PC-3 (cell line): ENCODE measurements around the gene DHX58. TPM values are rescaled to one million over a fixed set of nuclear protein-coding genes. Genes with fewer than 3 reads are reported as not detected.
"Not testable (repeated sequence)": the region's sequence is repeated elsewhere in the genome, so short reads cannot be mapped to it uniquely, and the experiment has no call there.

Experiments
- ATAC-seq: fragments of 200-7000 bp; cut with Tn5 transposase; 2 replicates; pipeline ENCODE4 v1.9.1; 2020; ENCODE audit warnings: mild to moderate bottlenecking, moderate library complexity
- BruUV-seq: library from RNA; stranded (reverse); fragments of 400-500 nt; replicated peaks from 2 replicates; lab custom pipeline; 2021; lab: Mats Ljungman, UMichigan
- CTCF ChIA-PET: fragments of 300-600 bp; sonication (Branson Sonifier 250); formaldehyde crosslinking; loops from one replicate; lab custom pipeline; 2022; ENCODE audit warnings: antibody characterized with exemption; lab: Charles Lee
- POLR2A ChIA-PET: fragments of 300-600 bp; sonication (Branson Sonifier 250); formaldehyde crosslinking; loops from one replicate; lab custom pipeline; 2022; ENCODE audit warnings: antibody characterized with exemption; ENCODE audit not compliant: unreplicated experiment; lab: Charles Lee
- DNase-seq: peaks from one replicate; pipeline ENCODE4 v3.0.0-alpha.2; 2015
- H2AFZ ChIP-seq: fragments of 300-600 bp; sonication (generic); 2 replicates; pipeline ENCODE4 v1.6.0; 2016; ENCODE audit warnings: antibody characterized with exemption, low read length
- H3F3A ChIP-seq: fragments of 300-600 bp; sonication (generic); one replicate; pipeline ENCODE4 v1.6.0; 2017; ENCODE audit warnings: antibody characterized with exemption, low read length, control low read depth, mild to moderate bottlenecking; ENCODE audit not compliant: unreplicated experiment
- H3K27ac ChIP-seq: fragments of 300-600 bp; sonication (generic); 2 replicates; pipeline ENCODE4 v1.5.1; 2016; ENCODE audit warnings: mild to moderate bottlenecking, low read length
- H3K27me3 ChIP-seq: fragments of 300-600 bp; sonication (generic); 2 replicates; pipeline ENCODE4 v1.6.1; 2016; ENCODE audit warnings: low read length, mixed read lengths
- H3K36me3 ChIP-seq: fragments of 300-600 bp; sonication (generic); 2 replicates; pipeline ENCODE4 v1.6.1; 2016; ENCODE audit warnings: low read depth, mixed run types, low read length, mixed read lengths
- H3K4me1 ChIP-seq: fragments of 300-600 bp; sonication (generic); 2 replicates; pipeline ENCODE4 v1.5.1; 2016; ENCODE audit warnings: low read length; ENCODE audit not compliant: insufficient read depth
- H3K4me2 ChIP-seq: fragments of 300-600 bp; sonication (generic); 2 replicates; pipeline ENCODE4 v1.6.0; 2016; ENCODE audit warnings: low read length
- H3K4me3 ChIP-seq: fragments of 300-600 bp; sonication (generic); 2 replicates; pipeline ENCODE4 v1.5.1; 2016; ENCODE audit warnings: mild to moderate bottlenecking, low read length, mixed read lengths
- H3K79me2 ChIP-seq: fragments of 300-600 bp; sonication (generic); 2 replicates; pipeline ENCODE4 v1.6.1; 2017; ENCODE audit warnings: low read length, mixed read lengths
- H3K9ac ChIP-seq: fragments of 300-600 bp; sonication (generic); 2 replicates; pipeline ENCODE4 v1.6.0; 2016; ENCODE audit warnings: mild to moderate bottlenecking, low read length
- H3K9me2 ChIP-seq: fragments of 300-600 bp; sonication (generic); replicated peaks from 2 replicates; pipeline ENCODE4 v1.6.1; 2016; ENCODE audit warnings: mixed run types, low read length, mixed read lengths
- H3K9me3 ChIP-seq: fragments of 300-600 bp; sonication (generic); 2 replicates; pipeline ENCODE4 v1.6.1; 2016; ENCODE audit warnings: low read length, mixed read lengths
- H4K20me1 ChIP-seq: fragments of 300-600 bp; sonication (generic); 2 replicates; pipeline ENCODE4 v1.6.1; 2016; ENCODE audit warnings: low read length, mixed read lengths
- CTCF ChIP-seq: fragments of 300-600 bp; sonication (generic); conservative IDR thresholded peaks from 2 replicates; pipeline ENCODE4 v1.5.1; 2017; ENCODE audit warnings: antibody characterized with exemption, low read depth, mild to moderate bottlenecking, low read length
- EZH2 ChIP-seq: fragments of 300-600 bp; sonication (generic); IDR thresholded peaks from one replicate; pipeline ENCODE4 v1.6.1; 2017; ENCODE audit warnings: antibody characterized with exemption, mild to moderate bottlenecking, low read length; ENCODE audit not compliant: unreplicated experiment
- EZH2phosphoT487 ChIP-seq: fragments of 300-600 bp; sonication (generic); IDR thresholded peaks from 2 replicates; pipeline ENCODE4 v1.6.1; 2018; ENCODE audit warnings: mild to moderate bottlenecking, antibody characterized with exemption, low read length, borderline replicate concordance
- intact Hi-C: fragments of 100-400 bp; cut with micrococcal nuclease; formaldehyde crosslinking; loops from 2 replicates; pipeline ENCODE4 v1.9.0; 2023
- total RNA-seq: library from RNA; depleted of rRNA; stranded (reverse); fragments of >200 nt; gene quantifications from 2 replicates; pipeline ENCODE4 v1.2.3, GENCODE V29; 2014

The DHX58 gene
- total RNA-seq, 1 experiment from 2014 or later: not detected

GRCh38 chr17:42155614-42156045 lies 43.1 kb upstream of the DHX58 start:
- Histone ChIP-seq H3K36me3 (no peaks in the 10 kb centered on the region), H3K4me3 (no peak overlapping the region), H3F3A (no peaks in the 10 kb centered on the region), H3K9me2 (no peaks in the 10 kb centered on the region), H3K4me1 (no peaks in the 10 kb centered on the region), H2AFZ (no peak overlapping the region), H3K9me3 (no peaks in the 10 kb centered on the region), H3K27me3 (no peaks in the 10 kb centered on the region), H3K27ac (no peak overlapping the region), H3K4me2 (no peak overlapping the region), H4K20me1 (no peaks in the 10 kb centered on the region), H3K79me2 (no peaks in the 10 kb centered on the region), H3K9ac (no peak overlapping the region)
- CTCF ChIA-PET: no interaction called here
- POLR2A ChIA-PET: no interaction called here
- DNase-seq (no peak), ATAC-seq (no peak)
- no TSS peak for BruUV-seq
- intact Hi-C loops: no loop called here
- no peak for TF ChIP-seq EZH2phosphoT487
- TF ChIP-seq EZH2: no peak
- TF ChIP-seq CTCF: no peak

GRCh38 chr17:42153919-42154742 lies 41.6 kb upstream of the DHX58 start:
- no peak overlapping the region for H2AFZ ChIP-seq
- no peaks in the 10 kb centered on the region for H3K9me3 ChIP-seq
- no peak for TF ChIP-seq CTCF
- TF ChIP-seq EZH2phosphoT487: no peak
- TF ChIP-seq EZH2: no peak
- H3K4me1 ChIP-seq: no peaks in the 10 kb centered on the region
- ChIA-PET CTCF (no interaction called here), POLR2A (no interaction called here)
- H3K27me3 ChIP-seq: no peaks in the 10 kb centered on the region
- no peak overlapping the region for H3K27ac ChIP-seq
- H3K9me2 ChIP-seq: no peaks in the 10 kb centered on the region
- no peaks in the 10 kb centered on the region for H3K79me2 ChIP-seq
- no TSS peak for BruUV-seq
- no peaks in the 10 kb centered on the region for H4K20me1 ChIP-seq
- H3K9ac ChIP-seq: no peak overlapping the region
- no peak overlapping the region for H3K4me3 ChIP-seq
- DNase-seq (no peak), ATAC-seq (no peak)
- no peak overlapping the region for H3K4me2 ChIP-seq
- no peaks in the 10 kb centered on the region for H3K36me3 ChIP-seq
- intact Hi-C loops: no loop called here
- no peaks in the 10 kb centered on the region for H3F3A ChIP-seq

GRCh38 chr17:42146911-42147607 lies 34.5 kb upstream of the DHX58 start:
- Histone ChIP-seq H3K27me3 (no peaks in the 10 kb centered on the region), H3K4me2 (no peak overlapping the region), H3K4me3 (no peak overlapping the region), H3K9me3 (no peaks in the 10 kb centered on the region), H3K9ac (no peak overlapping the region), H3K9me2 (no peaks in the 10 kb centered on the region), H3K27ac (no peak overlapping the region), H3K4me1 (no peaks in the 10 kb centered on the region), H3F3A (no peaks in the 10 kb centered on the region), H3K36me3 (no peaks in the 10 kb centered on the region), H2AFZ (no peak overlapping the region), H4K20me1 (no peaks in the 10 kb centered on the region), H3K79me2 (no peaks in the 10 kb centered on the region)
- CTCF ChIA-PET: no interaction called here
- ATAC-seq (no peak), DNase-seq (no peak)
- POLR2A ChIA-PET: no interaction called here
- TF ChIP-seq EZH2 (no peak), CTCF (no peak), EZH2phosphoT487 (no peak)
- intact Hi-C loops: no loop called here
- BruUV-seq: no TSS peak

- H3K36me3 ChIP-seq, H2AFZ ChIP-seq, DNase-seq, H3K4me3 ChIP-seq, H4K20me1 ChIP-seq, intact Hi-C loops, ATAC-seq, BruUV-seq, H3K9me3 ChIP-seq, H3K27ac ChIP-seq, H3K79me2 ChIP-seq, CTCF ChIA-PET, POLR2A ChIA-PET, H3K9me2 ChIP-seq, H3K27me3 ChIP-seq, H3F3A ChIP-seq, H3K9ac ChIP-seq, H3K4me1 ChIP-seq, H3K4me2 ChIP-seq: not testable (repeated sequence)
These were observed 30.6 kb upstream of the DHX58 start for GRCh38 chr17:42143138-42143537.
